ENCODE data around the gene HIVEP3.

DNA sequence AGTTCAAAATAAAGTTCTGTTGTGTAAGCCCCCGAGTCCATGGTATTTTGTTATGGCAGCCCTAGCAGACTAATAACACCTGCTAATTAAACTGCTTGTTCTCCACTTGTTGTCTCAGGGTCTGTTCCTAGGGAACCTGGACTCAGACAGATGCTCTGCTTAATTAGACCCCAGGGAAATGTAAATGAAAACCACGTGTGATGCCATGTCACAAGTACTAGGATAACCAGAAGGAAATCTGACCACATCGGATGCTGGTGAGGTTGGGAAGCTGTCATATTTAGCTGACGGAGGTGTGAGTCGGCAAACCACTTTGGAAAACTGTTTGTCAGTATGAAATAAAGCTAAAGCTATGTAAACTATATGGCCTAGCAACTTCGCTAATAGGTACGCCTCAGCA, 453.8 kb downstream of the HIVEP3 start:
- TF ChIP-seq ZNF274 (IDR thresholded peaks at IDR 0.05; ENCODE audit: low read depth, low read length) (no peak), YY1 (IDR thresholded peaks at IDR 0.05; ENCODE audit: insufficient read depth, insufficient read length) (no peak)
